22Rv1 (cell line): ENCODE results near the gene FAM124A.

Source experiments
- ZFX ChIP-seq: fragments of 450-650 bp; IDR thresholded peaks from 2 replicates; pipeline ENCODE4 v1.6.1; 2017; ENCODE audit warnings: antibody characterized with exemption, borderline replicate concordance
- TF ChIP-seq, protein P1 (sequence below): fragments of 450-650 bp; IDR thresholded peaks from 2 replicates; pipeline ENCODE4 v1.5.1; 2017; ENCODE audit warnings: mild to moderate bottlenecking

DNA sequence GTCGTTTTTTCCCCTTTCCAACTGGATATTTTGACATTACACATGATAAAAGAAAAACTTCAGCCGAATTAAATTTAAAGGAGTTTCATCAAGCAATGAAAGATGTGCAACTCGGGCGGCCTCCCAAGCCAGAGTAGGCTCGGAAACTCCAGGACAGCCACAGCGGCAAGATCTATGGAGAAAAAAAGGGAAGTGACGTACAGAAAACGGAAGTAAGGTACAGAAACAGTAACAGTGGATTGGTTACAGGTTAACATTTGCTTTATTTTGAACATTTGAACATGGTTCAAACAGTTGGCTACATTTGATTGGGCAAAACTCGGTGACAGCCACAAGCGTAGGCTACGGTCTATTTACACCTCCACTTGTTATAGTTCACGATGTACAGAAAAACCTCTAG is 30.5 kb upstream of the FAM124A start:
- TF ChIP-seq, protein P1, sequence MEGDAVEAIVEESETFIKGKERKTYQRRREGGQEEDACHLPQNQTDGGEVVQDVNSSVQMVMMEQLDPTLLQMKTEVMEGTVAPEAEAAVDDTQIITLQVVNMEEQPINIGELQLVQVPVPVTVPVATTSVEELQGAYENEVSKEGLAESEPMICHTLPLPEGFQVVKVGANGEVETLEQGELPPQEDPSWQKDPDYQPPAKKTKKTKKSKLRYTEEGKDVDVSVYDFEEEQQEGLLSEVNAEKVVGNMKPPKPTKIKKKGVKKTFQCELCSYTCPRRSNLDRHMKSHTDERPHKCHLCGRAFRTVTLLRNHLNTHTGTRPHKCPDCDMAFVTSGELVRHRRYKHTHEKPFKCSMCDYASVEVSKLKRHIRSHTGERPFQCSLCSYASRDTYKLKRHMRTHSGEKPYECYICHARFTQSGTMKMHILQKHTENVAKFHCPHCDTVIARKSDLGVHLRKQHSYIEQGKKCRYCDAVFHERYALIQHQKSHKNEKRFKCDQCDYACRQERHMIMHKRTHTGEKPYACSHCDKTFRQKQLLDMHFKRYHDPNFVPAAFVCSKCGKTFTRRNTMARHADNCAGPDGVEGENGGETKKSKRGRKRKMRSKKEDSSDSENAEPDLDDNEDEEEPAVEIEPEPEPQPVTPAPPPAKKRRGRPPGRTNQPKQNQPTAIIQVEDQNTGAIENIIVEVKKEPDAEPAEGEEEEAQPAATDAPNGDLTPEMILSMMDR, result no peak
- TF ChIP-seq ZFX, result no peak
